ENCODE results near the gene RND1.
"Not testable (repeated sequence)": the region's sequence is repeated elsewhere in the genome, so short reads cannot be mapped to it uniquely, and the experiment has no call there.

The RND1 gene

DNA sequence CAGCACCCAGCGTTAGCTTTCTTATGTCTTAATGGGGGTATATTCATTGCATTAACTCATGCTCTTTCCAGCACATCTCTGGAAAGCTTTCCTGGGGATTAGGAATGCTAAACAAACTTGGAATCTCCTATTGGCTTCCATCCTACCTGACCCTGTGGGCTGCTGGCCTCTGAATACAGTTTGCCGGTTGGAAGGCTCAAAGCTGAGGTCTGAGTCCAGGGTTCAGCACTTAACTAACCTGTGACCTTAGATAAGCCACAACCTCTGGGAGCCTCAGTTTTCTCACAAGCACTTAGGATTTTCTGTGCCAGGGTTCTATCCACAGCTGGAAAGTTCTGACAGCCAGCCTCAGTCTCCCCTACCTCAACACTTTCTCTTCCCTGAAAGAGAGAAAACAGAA lies 12.9 kb upstream of the RND1 start:
- Histone ChIP-seq H3K4me3 (ENCODE audit: low read length) (no peak overlapping the region), H3K4me2 (ENCODE audit: low read length) (no peak overlapping the region), H3K9me2 (replicated peaks; ENCODE audit: control insufficient read depth, low read length) (no peaks in the 10 kb centered on the region), H3K27me3 (ENCODE audit: control insufficient read depth, low read length) (peaks cover 22% of the 10 kb centered on the region), H3K27ac (ENCODE audit: low read depth, low read length) (no peak overlapping the region), H3K79me2 (ENCODE audit: control insufficient read depth, low read length) (no peaks in the 10 kb centered on the region), H4K20me1 (ENCODE audit: control insufficient read depth, insufficient read depth, low read depth, low read length) (no peaks in the 10 kb centered on the region), H3K9me3 (ENCODE audit: control insufficient read depth, insufficient read depth, low read length) (no peaks in the 10 kb centered on the region), H3K36me3 (ENCODE audit: control insufficient read depth, low read length) (no peaks in the 10 kb centered on the region), H3F3A (ENCODE audit: control insufficient read depth, insufficient read depth) (no peaks in the 10 kb centered on the region), H3K4me1 (ENCODE audit: control insufficient read depth, low read length) (no peaks in the 10 kb centered on the region)
- TF ChIP-seq EZH2phosphoT487 (IDR thresholded peaks at IDR 0.05; ENCODE audit: borderline replicate concordance, low read length), result no peak
- TF ChIP-seq, protein P1, sequence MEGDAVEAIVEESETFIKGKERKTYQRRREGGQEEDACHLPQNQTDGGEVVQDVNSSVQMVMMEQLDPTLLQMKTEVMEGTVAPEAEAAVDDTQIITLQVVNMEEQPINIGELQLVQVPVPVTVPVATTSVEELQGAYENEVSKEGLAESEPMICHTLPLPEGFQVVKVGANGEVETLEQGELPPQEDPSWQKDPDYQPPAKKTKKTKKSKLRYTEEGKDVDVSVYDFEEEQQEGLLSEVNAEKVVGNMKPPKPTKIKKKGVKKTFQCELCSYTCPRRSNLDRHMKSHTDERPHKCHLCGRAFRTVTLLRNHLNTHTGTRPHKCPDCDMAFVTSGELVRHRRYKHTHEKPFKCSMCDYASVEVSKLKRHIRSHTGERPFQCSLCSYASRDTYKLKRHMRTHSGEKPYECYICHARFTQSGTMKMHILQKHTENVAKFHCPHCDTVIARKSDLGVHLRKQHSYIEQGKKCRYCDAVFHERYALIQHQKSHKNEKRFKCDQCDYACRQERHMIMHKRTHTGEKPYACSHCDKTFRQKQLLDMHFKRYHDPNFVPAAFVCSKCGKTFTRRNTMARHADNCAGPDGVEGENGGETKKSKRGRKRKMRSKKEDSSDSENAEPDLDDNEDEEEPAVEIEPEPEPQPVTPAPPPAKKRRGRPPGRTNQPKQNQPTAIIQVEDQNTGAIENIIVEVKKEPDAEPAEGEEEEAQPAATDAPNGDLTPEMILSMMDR (IDR thresholded peaks at IDR 0.05; ENCODE audit: low read depth, low read length, poor library complexity, severe bottlenecking), result no peak

DNA sequence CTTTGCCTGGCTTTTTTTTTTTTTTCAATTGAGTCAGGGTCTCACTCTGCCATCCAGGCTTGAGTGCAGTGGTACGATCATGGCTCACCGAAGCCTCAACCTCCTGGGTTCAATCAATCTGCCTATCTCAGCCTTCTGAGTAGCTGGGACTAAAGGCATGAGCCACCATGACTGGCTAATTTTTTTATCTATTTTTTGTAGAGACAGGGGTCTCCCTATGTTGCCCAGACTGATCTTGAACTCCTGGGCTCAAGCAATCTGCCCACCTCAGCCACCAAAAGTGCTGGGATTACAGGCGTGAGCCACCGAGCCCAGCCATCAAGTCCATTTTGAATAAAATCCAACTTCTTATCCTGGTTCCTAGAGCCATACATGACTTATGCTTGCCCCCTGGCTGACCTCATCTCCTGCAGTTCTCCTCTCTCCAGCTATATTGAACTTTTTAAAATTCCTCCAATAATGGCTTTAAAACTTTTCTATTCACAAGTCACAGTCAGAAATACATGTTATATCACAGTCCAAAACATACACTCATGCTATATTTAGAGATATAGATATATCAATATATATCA lies 10.4 kb upstream of the RND1 start:
- TF ChIP-seq, protein P1 (IDR thresholded peaks at IDR 0.05; ENCODE audit: low read depth, low read length, poor library complexity, severe bottlenecking), result no peak
- TF ChIP-seq EZH2phosphoT487 (IDR thresholded peaks at IDR 0.05; ENCODE audit: borderline replicate concordance, low read length), result no peak
- no peaks in the 10 kb centered on the region for H3K4me1 ChIP-seq (ENCODE audit: control insufficient read depth, low read length)
- H3K27ac ChIP-seq (ENCODE audit: low read depth, low read length), result no peak overlapping the region
- H3K36me3 ChIP-seq (ENCODE audit: control insufficient read depth, low read length), result no peaks in the 10 kb centered on the region
- H3K79me2 ChIP-seq (ENCODE audit: control insufficient read depth, low read length), result no peaks in the 10 kb centered on the region
- no peak overlapping the region for H3K4me3 ChIP-seq (ENCODE audit: low read length)
- H3K9me3 ChIP-seq (ENCODE audit: control insufficient read depth, insufficient read depth, low read length), result no peaks in the 10 kb centered on the region
- H3K27me3 ChIP-seq (ENCODE audit: control insufficient read depth, low read length), result peaks cover 11% of the 10 kb centered on the region
- H3K4me2 ChIP-seq (ENCODE audit: low read length), result no peak overlapping the region
- H3F3A ChIP-seq (ENCODE audit: control insufficient read depth, insufficient read depth), result no peaks in the 10 kb centered on the region
- no peaks in the 10 kb centered on the region for H3K9me2 ChIP-seq (replicated peaks; ENCODE audit: control insufficient read depth, low read length)
- H4K20me1 ChIP-seq (ENCODE audit: control insufficient read depth, insufficient read depth, low read depth, low read length), result no peaks in the 10 kb centered on the region

DNA sequence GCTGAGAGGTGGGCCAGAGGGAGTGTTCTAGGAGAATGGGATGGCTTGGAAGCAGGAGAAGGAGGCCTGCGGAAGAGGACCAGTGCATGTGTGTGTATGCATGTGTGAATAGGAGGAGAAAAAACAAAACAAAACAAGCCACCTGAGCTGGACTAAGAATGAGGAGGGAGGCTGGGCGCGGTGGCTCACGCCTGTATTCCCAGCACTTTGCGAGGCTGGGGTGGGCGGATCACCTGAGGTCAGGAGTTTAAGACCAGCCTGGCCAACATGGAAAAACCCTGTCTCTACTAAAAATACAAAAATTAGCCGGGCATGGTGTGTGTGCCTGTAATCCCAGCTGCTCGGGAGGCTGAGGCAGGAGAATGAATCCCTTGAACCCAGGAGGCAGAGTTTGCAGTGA lies 7.9 kb upstream of the RND1 start:
- H3K9me2 ChIP-seq (replicated peaks; ENCODE audit: control insufficient read depth, low read length); H4K20me1 ChIP-seq (ENCODE audit: control insufficient read depth, insufficient read depth, low read depth, low read length); H3K4me2 ChIP-seq (ENCODE audit: low read length); H3K27ac ChIP-seq (ENCODE audit: low read depth, low read length); H3K79me2 ChIP-seq (ENCODE audit: control insufficient read depth, low read length); H3F3A ChIP-seq (ENCODE audit: control insufficient read depth, insufficient read depth); H3K9me3 ChIP-seq (ENCODE audit: control insufficient read depth, insufficient read depth, low read length); H3K4me1 ChIP-seq (ENCODE audit: control insufficient read depth, low read length); H3K4me3 ChIP-seq (ENCODE audit: low read length); H3K27me3 ChIP-seq (ENCODE audit: control insufficient read depth, low read length); H3K36me3 ChIP-seq (ENCODE audit: control insufficient read depth, low read length): not testable (repeated sequence)

DNA sequence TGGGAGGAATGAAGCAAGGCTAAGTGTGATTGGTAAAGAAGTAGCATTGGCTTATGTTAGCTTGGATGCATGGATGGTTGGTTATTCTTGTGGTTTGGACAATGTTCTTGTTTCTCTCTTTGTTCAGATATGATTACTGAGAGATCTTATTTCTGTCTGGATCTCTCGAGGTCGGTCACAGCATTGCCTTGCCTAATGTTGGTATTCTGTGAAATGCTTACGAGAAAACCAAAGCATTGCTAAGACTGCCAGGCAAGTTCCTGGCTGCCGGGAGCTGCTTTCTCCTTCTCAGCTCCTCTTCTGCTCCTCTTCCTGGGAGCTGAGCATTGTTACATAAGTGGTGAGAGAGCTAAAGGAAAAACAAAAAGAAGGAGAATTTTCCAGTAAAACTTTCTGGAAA lies 7.4 kb upstream of the RND1 start:
- no peaks in the 10 kb centered on the region for H3K9me2 ChIP-seq (replicated peaks; ENCODE audit: control insufficient read depth, low read length)
- no peaks in the 10 kb centered on the region for H4K20me1 ChIP-seq (ENCODE audit: control insufficient read depth, insufficient read depth, low read depth, low read length)
- H3K4me2 ChIP-seq (ENCODE audit: low read length), result no peak overlapping the region
- H3K9me3 ChIP-seq (ENCODE audit: control insufficient read depth, insufficient read depth, low read length), result no peaks in the 10 kb centered on the region
- H3K36me3 ChIP-seq (ENCODE audit: control insufficient read depth, low read length), result no peaks in the 10 kb centered on the region
- H3K27ac ChIP-seq (ENCODE audit: low read depth, low read length), result no peak overlapping the region
- H3K4me1 ChIP-seq (ENCODE audit: control insufficient read depth, low read length), result no peaks in the 10 kb centered on the region
- peaks cover 7% of the 10 kb centered on the region; the same call in 1 of the 2 replicates for H3K27me3 ChIP-seq (ENCODE audit: control insufficient read depth, low read length)
- no peak for TF ChIP-seq EZH2phosphoT487 (IDR thresholded peaks at IDR 0.05; ENCODE audit: borderline replicate concordance, low read length)
- TF ChIP-seq, protein P1 (IDR thresholded peaks at IDR 0.05; ENCODE audit: low read depth, low read length, poor library complexity, severe bottlenecking), result no peak
- H3K4me3 ChIP-seq (ENCODE audit: low read length), result no peak overlapping the region
- H3F3A ChIP-seq (ENCODE audit: control insufficient read depth, insufficient read depth), result no peaks in the 10 kb centered on the region
- H3K79me2 ChIP-seq (ENCODE audit: control insufficient read depth, low read length), result no peaks in the 10 kb centered on the region
